Smooth muscle cell (in vitro differentiated cells): Measurements from ENCODE around the gene STIM2. TPM values are rescaled to one million over a fixed set of nuclear protein-coding genes. Genes with fewer than 3 reads are reported as not detected.

Experiments used
- DNase-seq: peaks from one replicate; lab custom pipeline; 2025; ENCODE audit not compliant: unreplicated experiment; lab: John Stamatoyannopoulos, UW
- H2AFZ ChIP-seq: fragments of 200-600 bp; sonication (generic); 2 replicates; pipeline ENCODE4 v1.6.0; 2016; ENCODE audit warnings: antibody characterized with exemption, low read depth, mild to moderate bottlenecking
- H3F3A ChIP-seq: fragments of 200-600 bp; sonication (generic); 2 replicates; pipeline ENCODE4 v1.6.0; 2017; ENCODE audit warnings: antibody characterized with exemption, low read depth
- H3K27ac ChIP-seq: fragments of 200-600 bp; sonication (generic); 2 replicates; pipeline ENCODE4 v1.5.1; 2016; ENCODE audit warnings: low read depth, mild to moderate bottlenecking
- H3K27me3 ChIP-seq: fragments of 200-600 bp; sonication (generic); 2 replicates; pipeline ENCODE4 v1.6.1; 2016; ENCODE audit warnings: low read depth, mild to moderate bottlenecking
- H3K36me3 ChIP-seq: fragments of 200-600 bp; sonication (generic); 2 replicates; pipeline ENCODE4 v1.5.1; 2016; ENCODE audit warnings: low read depth
- H3K4me1 ChIP-seq: fragments of 200-600 bp; sonication (generic); 2 replicates; pipeline ENCODE4 v1.5.1; 2016; ENCODE audit warnings: low read depth
- H3K4me2 ChIP-seq: fragments of 200-600 bp; sonication (generic); 2 replicates; pipeline ENCODE4 v1.6.0; 2016; ENCODE audit warnings: mild to moderate bottlenecking
- H3K4me3 ChIP-seq: fragments of 200-600 bp; sonication (generic); 2 replicates; pipeline ENCODE4 v1.5.1; 2016; ENCODE audit warnings: mild to moderate bottlenecking
- H3K79me2 ChIP-seq: fragments of 200-600 bp; sonication (generic); 2 replicates; pipeline ENCODE4 v1.6.0; 2016; ENCODE audit warnings: low read depth, mild to moderate bottlenecking
- H3K9ac ChIP-seq: fragments of 200-600 bp; sonication (generic); 2 replicates; pipeline ENCODE4 v1.6.0; 2016; ENCODE audit warnings: low read depth
- H3K9me3 ChIP-seq: fragments of 200-600 bp; sonication (generic); replicated peaks from 2 replicates; pipeline ENCODE4 v1.5.1; 2016; ENCODE audit warnings: low read depth
- H4K20me1 ChIP-seq: fragments of 200-600 bp; sonication (generic); 2 replicates; pipeline ENCODE4 v1.6.0; 2016; ENCODE audit warnings: low read depth
- WGBS: methylation state at CpG from one replicate; pipeline ENCODE4 v1.1.7; 2016; ENCODE audit warnings: low lambda C conversion rate; 5-methylcytosine and 5-hydroxymethylcytosine counted together
- polyA plus RNA-seq: library from polyadenylated mRNA; unstranded; fragments of >200 nt; fragmentation: Nextera tagmentation; extraction: Ambion mirVana; gene quantifications from 2 replicates; pipeline ENCODE4 v1.2.1, GENCODE V29; 2016
- total RNA-seq: library from RNA; depleted of rRNA; stranded (reverse); fragments of >200 nt; gene quantifications from 2 replicates; pipeline ENCODE4 v1.2.3, GENCODE V29; 2014
- TF ChIP-seq, protein P1 (sequence below): fragments of 200-600 bp; sonication (generic); IDR thresholded peaks from 2 replicates; pipeline ENCODE4 v1.5.1; 2017; ENCODE audit warnings: borderline replicate concordance, mild to moderate bottlenecking, antibody characterized with exemption; ENCODE audit not compliant: insufficient read depth, poor library complexity, severe bottlenecking

STIM2 gene
- total and polyA plus RNA-seq, 2 experiments from 2014 or later = 31.0 to 69.0 TPM

DNA sequence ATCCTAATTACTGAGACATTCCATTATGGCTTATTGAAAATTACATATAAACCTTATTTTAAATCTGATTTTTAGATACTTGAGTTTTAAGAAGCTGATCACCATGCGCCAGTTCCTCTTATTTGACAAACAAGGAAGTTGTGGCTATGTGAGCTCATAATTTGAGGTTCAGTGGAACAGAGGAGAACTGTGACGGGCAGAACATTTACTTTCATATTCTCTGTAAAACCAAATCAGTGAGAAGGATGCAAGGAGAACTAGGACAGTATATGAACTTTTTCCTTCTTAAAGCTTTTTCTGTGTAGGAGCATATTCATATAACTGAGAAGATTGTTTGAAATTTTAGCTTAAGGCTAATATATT, 25.3 kb downstream of the STIM2 start:
- Histone ChIP-seq H3K4me1 (no peaks in the 10 kb centered on the region), H3K27ac (no peak overlapping the region), H3K4me3 (no peak overlapping the region), H3K9ac (no peak overlapping the region), H3F3A (no peaks in the 10 kb centered on the region), H3K9me3 (no peaks in the 10 kb centered on the region), H3K79me2 (peaks cover 97% of the 10 kb centered on the region), H4K20me1 (peaks cover 84% of the 10 kb centered on the region), H3K4me2 (no peak overlapping the region), H2AFZ (no peak overlapping the region), H3K27me3 (no peaks in the 10 kb centered on the region), H3K36me3 (no peaks in the 10 kb centered on the region)
- 100% methylated on average over 2 of the region's 2 CpGs for WGBS
- DNase-seq = no peak
- TF ChIP-seq, protein P1, sequence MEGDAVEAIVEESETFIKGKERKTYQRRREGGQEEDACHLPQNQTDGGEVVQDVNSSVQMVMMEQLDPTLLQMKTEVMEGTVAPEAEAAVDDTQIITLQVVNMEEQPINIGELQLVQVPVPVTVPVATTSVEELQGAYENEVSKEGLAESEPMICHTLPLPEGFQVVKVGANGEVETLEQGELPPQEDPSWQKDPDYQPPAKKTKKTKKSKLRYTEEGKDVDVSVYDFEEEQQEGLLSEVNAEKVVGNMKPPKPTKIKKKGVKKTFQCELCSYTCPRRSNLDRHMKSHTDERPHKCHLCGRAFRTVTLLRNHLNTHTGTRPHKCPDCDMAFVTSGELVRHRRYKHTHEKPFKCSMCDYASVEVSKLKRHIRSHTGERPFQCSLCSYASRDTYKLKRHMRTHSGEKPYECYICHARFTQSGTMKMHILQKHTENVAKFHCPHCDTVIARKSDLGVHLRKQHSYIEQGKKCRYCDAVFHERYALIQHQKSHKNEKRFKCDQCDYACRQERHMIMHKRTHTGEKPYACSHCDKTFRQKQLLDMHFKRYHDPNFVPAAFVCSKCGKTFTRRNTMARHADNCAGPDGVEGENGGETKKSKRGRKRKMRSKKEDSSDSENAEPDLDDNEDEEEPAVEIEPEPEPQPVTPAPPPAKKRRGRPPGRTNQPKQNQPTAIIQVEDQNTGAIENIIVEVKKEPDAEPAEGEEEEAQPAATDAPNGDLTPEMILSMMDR = no peak

DNA sequence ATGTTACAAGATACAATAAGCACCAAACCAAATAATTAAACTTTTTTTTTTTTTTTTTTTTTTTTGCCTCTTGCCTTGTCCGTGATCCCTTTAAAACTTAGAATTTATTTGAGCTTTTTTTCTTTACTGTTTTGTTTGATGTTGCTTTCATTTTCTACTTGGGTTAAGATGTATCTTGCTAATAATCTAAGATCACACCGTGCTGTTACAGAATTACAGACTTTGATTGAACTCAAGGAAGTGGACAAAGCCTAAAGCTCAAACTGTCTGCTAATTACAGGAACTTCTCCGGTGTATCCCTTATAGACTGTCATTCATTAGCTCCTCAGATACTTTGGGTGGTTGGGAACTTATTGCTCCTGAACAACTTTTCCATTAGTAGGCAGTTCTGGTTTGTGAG, 26.5 kb downstream of the STIM2 start:
- Histone ChIP-seq H3K9ac (no peak overlapping the region), H3K27ac (no peak overlapping the region), H3K79me2 (peaks cover 97% of the 10 kb centered on the region), H3K36me3 (no peaks in the 10 kb centered on the region), H2AFZ (no peak overlapping the region), H4K20me1 (peaks cover 79% of the 10 kb centered on the region), H3K27me3 (no peaks in the 10 kb centered on the region), H3K4me3 (no peak overlapping the region), H3K4me1 (no peaks in the 10 kb centered on the region), H3K4me2 (no peak overlapping the region), H3F3A (no peaks in the 10 kb centered on the region), H3K9me3 (no peaks in the 10 kb centered on the region)
- TF ChIP-seq, protein P1 = no peak
- DNase-seq = no peak
- 87% methylated on average over 3 of the region's 3 CpGs for WGBS

GRCh38 chr4:26887809-26888208, 27.2 kb downstream of the STIM2 start:
- H3K36me3 ChIP-seq = no peaks in the 10 kb centered on the region
- H4K20me1 ChIP-seq = peaks cover 79% of the 10 kb centered on the region
- TF ChIP-seq, protein P1 = no peak
- H3K79me2 ChIP-seq = peaks cover 97% of the 10 kb centered on the region
- H3F3A ChIP-seq = no peaks in the 10 kb centered on the region
- no peaks in the 10 kb centered on the region for H3K27me3 ChIP-seq
- H3K4me1 ChIP-seq = no peaks in the 10 kb centered on the region
- no peak overlapping the region for H3K27ac ChIP-seq
- no peak overlapping the region for H3K9ac ChIP-seq
- no peak overlapping the region for H2AFZ ChIP-seq
- no peak overlapping the region for H3K4me3 ChIP-seq
- 96% methylated on average over 2 of the region's 2 CpGs for WGBS
- H3K4me2 ChIP-seq = no peak overlapping the region
- H3K9me3 ChIP-seq = no peaks in the 10 kb centered on the region
- DNase-seq = no peak

DNA sequence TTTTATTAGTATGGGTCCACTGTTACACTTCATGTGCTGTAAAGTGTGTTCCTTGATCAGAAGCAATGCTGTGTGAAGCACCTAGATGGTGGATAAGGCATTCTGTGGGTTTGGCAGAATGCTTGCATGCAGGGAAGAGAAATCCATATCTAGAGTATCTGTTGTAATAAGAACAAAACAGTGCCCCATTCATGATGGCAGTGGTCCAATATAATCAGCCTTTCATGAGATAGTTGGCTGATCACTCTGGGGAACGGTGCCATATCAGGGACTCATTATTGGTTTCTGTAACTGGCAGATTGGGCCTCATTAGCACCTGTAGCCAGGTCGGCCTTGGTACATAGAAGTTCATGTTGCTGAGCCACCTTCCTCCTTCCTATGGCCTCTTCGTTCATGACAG, 28.7 kb downstream of the STIM2 start:
- H3F3A ChIP-seq = no peaks in the 10 kb centered on the region
- no peak overlapping the region for H2AFZ ChIP-seq
- H3K36me3 ChIP-seq = no peaks in the 10 kb centered on the region
- H3K27me3 ChIP-seq = no peaks in the 10 kb centered on the region
- no peak overlapping the region for H3K9ac ChIP-seq
- no peak overlapping the region for H3K4me3 ChIP-seq
- H3K4me1 ChIP-seq = no peaks in the 10 kb centered on the region
- H3K9me3 ChIP-seq = no peaks in the 10 kb centered on the region
- H4K20me1 ChIP-seq = peaks cover 71% of the 10 kb centered on the region
- WGBS = 100% methylated on average over 3 of the region's 3 CpGs
- H3K4me2 ChIP-seq = no peak overlapping the region
- no peak for DNase-seq
- TF ChIP-seq, protein P1 = no peak
- H3K27ac ChIP-seq = no peak overlapping the region
- H3K79me2 ChIP-seq = peaks cover 97% of the 10 kb centered on the region
